ENCODE results near the gene PKP2. TPM values are rescaled to one million over a fixed set of nuclear protein-coding genes. Genes with fewer than 3 reads are reported as not detected.

PKP2 gene
- polyA plus RNA-seq, 1 experiment: 0.02 TPM

DNA sequence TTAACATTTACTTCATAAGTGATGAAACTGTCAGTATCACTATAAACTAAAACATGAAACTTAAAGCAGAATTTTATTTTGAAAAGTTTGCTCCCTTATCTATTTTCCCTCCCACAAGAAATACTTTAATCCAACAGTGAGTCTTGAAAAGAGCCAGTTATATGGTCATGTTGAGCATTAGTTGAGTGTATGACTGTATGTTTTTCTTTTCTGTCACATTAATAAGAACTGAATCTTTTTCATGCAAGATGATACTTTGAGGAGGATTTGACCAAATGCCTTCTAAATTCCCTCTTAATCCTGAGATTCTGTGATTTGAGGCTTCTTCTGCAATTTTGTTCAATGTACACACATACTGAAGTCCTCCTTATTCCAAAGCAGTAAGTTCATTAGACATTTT lies 107.1 kb downstream of the PKP2 start:
- CTCF ChIA-PET: no interaction called here
- TF ChIP-seq, protein P1, sequence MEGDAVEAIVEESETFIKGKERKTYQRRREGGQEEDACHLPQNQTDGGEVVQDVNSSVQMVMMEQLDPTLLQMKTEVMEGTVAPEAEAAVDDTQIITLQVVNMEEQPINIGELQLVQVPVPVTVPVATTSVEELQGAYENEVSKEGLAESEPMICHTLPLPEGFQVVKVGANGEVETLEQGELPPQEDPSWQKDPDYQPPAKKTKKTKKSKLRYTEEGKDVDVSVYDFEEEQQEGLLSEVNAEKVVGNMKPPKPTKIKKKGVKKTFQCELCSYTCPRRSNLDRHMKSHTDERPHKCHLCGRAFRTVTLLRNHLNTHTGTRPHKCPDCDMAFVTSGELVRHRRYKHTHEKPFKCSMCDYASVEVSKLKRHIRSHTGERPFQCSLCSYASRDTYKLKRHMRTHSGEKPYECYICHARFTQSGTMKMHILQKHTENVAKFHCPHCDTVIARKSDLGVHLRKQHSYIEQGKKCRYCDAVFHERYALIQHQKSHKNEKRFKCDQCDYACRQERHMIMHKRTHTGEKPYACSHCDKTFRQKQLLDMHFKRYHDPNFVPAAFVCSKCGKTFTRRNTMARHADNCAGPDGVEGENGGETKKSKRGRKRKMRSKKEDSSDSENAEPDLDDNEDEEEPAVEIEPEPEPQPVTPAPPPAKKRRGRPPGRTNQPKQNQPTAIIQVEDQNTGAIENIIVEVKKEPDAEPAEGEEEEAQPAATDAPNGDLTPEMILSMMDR (IDR thresholded peaks at IDR 0.05; ENCODE audit: low read depth, low read length): no peak
- H3K27ac ChIP-seq (ENCODE audit: low read depth, low read length): no peak overlapping the region
- H3K9me3 ChIP-seq (ENCODE audit: control insufficient read depth, insufficient read depth, low read length): no peaks in the 10 kb centered on the region
- no peak overlapping the region for H3K4me3 ChIP-seq (ENCODE audit: low read depth, low read length)
- no peak for DNase-seq (ENCODE audit: low read depth, low spot score)
- POLR2A ChIA-PET: no interaction called here
- H3K27me3 ChIP-seq (ENCODE audit: control insufficient read depth, insufficient read depth, low read length): no peaks in the 10 kb centered on the region

DNA sequence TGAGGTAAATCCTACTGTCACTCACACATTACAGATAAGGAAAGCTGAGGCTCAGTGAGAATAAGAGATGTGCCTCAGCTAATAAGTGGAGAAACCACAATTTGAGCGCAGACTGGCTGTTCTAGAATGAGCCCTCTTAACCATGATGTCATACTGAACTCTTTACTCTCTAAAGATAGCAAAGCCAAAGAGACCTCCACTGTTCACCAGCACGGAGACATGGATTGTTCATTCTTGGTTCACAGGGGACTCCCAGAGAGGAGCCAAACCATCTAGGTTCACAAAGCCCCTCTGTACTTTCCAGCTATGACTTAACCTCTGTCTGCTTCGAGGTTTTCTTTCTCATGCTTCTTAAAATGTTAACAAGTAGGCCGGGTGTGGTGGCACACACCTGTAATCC lies 108.2 kb downstream of the PKP2 start:
- TF ChIP-seq, protein P1 (IDR thresholded peaks at IDR 0.05; ENCODE audit: low read depth, low read length): no peak
- no peak for DNase-seq (ENCODE audit: low read depth, low spot score)
- ChIA-PET POLR2A (no interaction called here), CTCF (no interaction called here)
- H3K27ac ChIP-seq (ENCODE audit: low read depth, low read length): no peak overlapping the region
- H3K27me3 ChIP-seq (ENCODE audit: control insufficient read depth, insufficient read depth, low read length): no peaks in the 10 kb centered on the region
- H3K9me3 ChIP-seq (ENCODE audit: control insufficient read depth, insufficient read depth, low read length): no peaks in the 10 kb centered on the region
- no peak overlapping the region for H3K4me3 ChIP-seq (ENCODE audit: low read depth, low read length)

DNA sequence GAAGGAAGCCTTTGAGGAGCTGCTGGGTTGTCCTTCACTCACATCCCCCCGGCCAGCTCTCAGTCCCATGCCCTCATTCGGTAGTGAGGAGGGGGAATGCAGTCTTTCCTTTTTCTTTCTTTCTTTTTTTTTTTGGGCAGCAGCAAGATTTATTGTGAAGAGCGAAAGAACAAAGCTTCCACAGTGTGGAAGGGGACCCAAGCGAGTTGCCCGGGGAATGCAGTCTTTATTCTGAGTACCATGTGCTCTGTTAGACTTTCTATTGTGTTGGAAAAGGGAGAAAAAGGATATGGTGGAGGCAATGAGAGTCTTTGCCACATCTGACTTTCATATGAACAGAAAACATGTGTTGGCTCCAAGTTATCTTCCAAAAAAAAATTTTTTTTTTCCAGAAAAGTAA lies 111.0 kb downstream of the PKP2 start:
- TF ChIP-seq, protein P1 (IDR thresholded peaks at IDR 0.05; ENCODE audit: low read depth, low read length): no peak
- Histone ChIP-seq H3K27ac (ENCODE audit: low read depth, low read length) (no peak overlapping the region), H3K27me3 (ENCODE audit: control insufficient read depth, insufficient read depth, low read length) (no peaks in the 10 kb centered on the region), H3K9me3 (ENCODE audit: control insufficient read depth, insufficient read depth, low read length) (no peaks in the 10 kb centered on the region), H3K4me3 (ENCODE audit: low read depth, low read length) (no peak overlapping the region)
- POLR2A ChIA-PET: no interaction called here
- CTCF ChIA-PET: no interaction called here
- no peak for DNase-seq (ENCODE audit: low read depth, low spot score)

DNA sequence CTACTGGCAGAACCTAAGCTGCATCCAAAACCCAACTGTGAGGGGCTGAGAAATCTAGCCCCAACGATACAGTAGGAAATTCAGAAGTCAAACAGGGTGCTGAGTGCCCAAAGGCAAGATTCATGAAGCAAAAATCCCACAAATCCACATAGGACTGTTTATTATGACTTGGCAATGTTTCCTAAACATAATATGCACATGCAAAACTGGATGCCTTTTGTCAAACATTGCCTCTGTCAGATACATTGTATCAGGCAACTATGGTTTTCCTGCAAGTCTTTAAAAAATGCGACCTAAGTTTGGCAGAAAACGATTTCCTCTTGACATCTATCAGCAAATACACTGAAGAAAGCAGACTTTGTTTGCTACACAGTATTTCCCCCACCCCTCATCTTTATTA lies 113.5 kb downstream of the PKP2 start:
- CTCF ChIA-PET: no interaction called here
- Histone ChIP-seq H3K4me3 (ENCODE audit: low read depth, low read length) (no peak overlapping the region), H3K27ac (ENCODE audit: low read depth, low read length) (no peak overlapping the region), H3K27me3 (ENCODE audit: control insufficient read depth, insufficient read depth, low read length) (no peaks in the 10 kb centered on the region), H3K9me3 (ENCODE audit: control insufficient read depth, insufficient read depth, low read length) (no peaks in the 10 kb centered on the region)
- TF ChIP-seq, protein P1 (IDR thresholded peaks at IDR 0.05; ENCODE audit: low read depth, low read length): no peak
- DNase-seq (ENCODE audit: low read depth, low spot score): no peak
- POLR2A ChIA-PET: no interaction called here

DNA sequence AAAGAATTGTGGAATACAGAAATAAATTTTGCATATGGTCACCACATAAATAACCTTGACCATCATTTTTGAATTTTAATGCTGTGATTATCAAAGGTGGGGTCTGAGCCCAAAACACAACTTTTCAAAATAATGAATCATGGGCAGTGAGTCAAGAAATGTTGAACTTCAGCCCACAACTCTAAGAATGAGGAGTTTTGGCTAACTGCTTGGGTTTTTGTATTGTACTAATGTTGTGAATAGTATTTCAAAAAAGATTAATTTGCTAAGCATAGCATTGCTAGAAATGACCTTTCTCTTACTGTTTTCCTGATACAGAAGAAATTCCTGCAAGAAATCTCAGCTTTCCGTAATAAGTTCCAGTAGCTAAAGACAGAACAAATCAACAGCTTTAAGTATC lies 116.5 kb downstream of the PKP2 start:
- ChIA-PET CTCF (interaction anchor here (0.6 kb wide), 1 partner anchor 25 kb away, joined by 11 read pairs; no protein-coding TSS in a partner anchor), POLR2A (no interaction called here)
- TF ChIP-seq, protein P1 (IDR thresholded peaks at IDR 0.05; ENCODE audit: low read depth, low read length): no peak
- Histone ChIP-seq H3K27me3 (ENCODE audit: control insufficient read depth, insufficient read depth, low read length) (no peaks in the 10 kb centered on the region), H3K9me3 (ENCODE audit: control insufficient read depth, insufficient read depth, low read length) (no peaks in the 10 kb centered on the region), H3K27ac (ENCODE audit: low read depth, low read length) (no peak overlapping the region), H3K4me3 (ENCODE audit: low read depth, low read length) (no peak overlapping the region)
- DNase-seq (ENCODE audit: low read depth, low spot score): no peak

Measured in AG04450 (cell line).